NCI-H1048 (cell line): Measurements from ENCODE around the gene GABRG3.

ENCODE experiments used
- DNase-seq: peaks from one replicate; lab custom pipeline; 2025; lab: John Stamatoyannopoulos, UW

GABRG3 gene

GRCh38 chr15:27065151-27065550 is 94.2 kb downstream of the GABRG3 start:
- DNase-seq: no peak

DNA sequence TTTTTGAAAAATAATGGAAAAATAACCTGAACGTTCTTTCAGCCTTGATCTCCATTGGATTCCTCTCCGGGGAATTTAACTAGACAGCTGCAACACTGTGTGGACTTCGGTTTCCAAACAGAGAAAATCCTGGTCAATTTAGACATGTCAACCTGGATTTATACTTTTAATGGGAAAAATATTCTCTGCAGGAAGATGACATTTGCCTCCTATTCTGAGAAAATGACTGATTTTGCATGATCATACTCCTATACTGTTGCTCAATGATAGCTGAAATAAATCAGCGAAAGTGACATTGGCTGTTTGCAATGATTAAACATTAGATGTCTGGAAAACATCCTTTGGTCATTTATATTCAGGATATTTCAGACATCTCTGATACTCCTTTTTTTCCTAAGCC is 94.8 kb downstream of the GABRG3 start:
- DNase-seq: no peak

DNA sequence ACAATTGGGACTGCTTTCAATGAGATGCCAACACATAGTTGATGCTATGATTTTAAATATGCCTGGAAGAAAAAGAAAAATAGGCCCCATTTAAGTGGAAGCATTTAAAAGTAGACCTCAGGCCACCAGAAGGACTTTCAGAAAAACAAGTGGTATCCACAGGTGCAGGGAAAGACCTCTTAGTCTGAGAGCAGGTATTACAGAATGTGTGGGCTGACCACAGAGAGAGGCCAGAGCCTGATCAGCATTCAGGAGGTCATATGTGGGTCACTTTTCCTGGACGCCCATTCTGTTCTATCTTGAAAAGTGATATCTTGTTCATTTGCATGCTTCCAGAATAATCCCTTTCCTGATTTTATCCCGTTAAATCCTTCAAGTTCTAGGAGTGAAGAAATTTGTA is 95.5 kb downstream of the GABRG3 start:
- no peak for DNase-seq

GRCh38 chr15:27067175-27067574 is 96.2 kb downstream of the GABRG3 start:
- DNase-seq: no peak

- no peak for DNase-seq
Measured at GRCh38 chr15:27070841-27071240, 99.9 kb downstream of the GABRG3 start.

DNA sequence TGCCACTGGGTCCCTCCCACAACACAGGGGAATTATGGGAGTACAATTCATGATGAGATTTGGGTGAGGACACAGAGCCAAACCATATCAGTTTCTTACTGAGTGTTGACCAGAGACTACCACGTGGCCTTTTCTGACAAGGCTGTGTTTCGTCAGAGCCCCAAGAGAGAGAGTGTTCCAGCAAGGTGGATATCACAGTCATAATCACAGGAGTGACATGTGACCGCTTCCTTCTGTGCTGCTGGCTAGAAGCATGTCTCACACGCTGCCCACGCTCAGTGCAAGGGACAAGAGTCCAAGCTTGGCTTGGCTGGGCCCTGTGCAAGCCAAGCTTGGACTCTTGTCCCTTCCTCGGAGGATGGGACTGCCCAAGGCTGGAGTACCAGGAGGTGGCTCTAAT is 103.2 kb downstream of the GABRG3 start:
- no peak for DNase-seq

GRCh38 chr15:27077790-27078189 is 106.8 kb downstream of the GABRG3 start:
- no peak for DNase-seq

DNA sequence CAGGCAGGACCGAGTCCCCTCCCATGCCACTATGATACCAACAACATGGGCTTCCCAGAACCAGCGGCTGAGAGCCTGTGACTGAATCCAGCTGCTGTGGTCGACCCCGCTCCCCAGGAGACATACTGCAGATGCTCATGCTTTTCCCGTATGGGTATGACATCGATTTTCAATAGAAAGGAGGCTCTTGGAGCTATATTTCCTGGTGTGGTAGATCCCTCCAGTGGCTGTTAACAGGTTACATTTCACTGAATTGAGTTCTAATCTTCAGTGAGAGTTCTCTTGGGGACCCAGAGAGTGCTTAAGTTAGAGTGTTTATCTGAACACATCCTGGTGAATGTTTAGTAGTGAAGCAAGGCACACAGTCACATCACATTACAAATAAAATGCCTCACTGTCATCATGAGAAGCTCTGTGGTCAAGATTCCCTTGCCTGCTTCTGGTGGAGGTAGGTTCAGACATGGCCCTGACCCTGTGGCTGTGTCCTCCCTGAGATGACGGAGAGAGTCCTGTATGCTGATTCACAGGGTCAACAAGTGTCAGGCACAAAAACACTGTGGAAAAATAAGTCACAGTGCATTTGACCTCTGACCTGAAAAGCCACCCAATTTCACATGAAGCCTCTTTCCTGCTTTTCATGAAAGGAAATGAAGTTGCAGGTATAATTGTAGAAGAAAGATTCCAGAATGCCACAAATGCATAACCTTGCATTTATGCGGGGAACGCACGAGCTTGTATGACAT is 110.9 kb downstream of the GABRG3 start:
- DNase-seq: no peak

- DNase-seq: no peak
Measured at GRCh38 chr15:27082526-27082925, 111.5 kb downstream of the GABRG3 start.

GRCh38 chr15:27084844-27085243 is 113.9 kb downstream of the GABRG3 start:
- no peak for DNase-seq

DNA sequence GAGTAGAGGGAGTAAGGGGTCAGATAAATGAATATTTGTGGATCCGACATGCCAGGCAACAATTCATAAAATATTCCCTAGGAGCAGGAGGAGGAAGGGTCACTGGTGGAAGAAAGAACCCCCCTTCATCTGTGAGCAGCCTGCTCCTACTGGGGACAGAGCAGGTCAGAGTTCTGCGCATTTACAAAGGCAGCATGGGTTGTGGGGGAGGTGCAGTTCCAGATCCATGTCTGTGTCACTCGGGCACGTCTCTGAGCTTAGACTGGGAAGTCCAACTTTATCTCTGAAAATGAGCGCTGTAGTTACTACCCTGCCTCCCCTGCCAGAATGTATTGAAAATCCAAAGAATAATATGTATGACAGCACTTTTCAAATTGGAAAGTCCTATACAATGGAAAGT is 115.2 kb downstream of the GABRG3 start:
- no peak for DNase-seq

DNA sequence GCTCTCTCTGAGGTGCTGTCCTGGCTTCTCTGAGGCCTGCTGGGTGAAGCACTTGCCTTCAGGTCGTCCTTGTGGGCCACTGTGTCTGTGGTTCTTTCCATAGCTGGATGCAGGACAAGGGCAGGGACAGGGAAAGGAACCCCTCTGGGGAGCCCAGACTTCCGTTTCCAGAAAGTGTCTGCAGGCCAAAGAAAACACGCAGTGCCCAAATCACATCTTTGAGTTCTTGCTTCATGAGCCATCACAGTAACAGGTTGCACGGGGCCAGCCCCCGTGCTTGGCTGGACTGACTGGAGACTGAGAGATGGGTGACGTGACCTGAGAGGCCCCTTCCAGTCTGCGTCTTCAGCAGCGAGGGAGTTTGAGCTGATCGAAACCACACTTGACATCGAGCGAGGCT is 115.8 kb downstream of the GABRG3 start:
- DNase-seq: no peak

DNA sequence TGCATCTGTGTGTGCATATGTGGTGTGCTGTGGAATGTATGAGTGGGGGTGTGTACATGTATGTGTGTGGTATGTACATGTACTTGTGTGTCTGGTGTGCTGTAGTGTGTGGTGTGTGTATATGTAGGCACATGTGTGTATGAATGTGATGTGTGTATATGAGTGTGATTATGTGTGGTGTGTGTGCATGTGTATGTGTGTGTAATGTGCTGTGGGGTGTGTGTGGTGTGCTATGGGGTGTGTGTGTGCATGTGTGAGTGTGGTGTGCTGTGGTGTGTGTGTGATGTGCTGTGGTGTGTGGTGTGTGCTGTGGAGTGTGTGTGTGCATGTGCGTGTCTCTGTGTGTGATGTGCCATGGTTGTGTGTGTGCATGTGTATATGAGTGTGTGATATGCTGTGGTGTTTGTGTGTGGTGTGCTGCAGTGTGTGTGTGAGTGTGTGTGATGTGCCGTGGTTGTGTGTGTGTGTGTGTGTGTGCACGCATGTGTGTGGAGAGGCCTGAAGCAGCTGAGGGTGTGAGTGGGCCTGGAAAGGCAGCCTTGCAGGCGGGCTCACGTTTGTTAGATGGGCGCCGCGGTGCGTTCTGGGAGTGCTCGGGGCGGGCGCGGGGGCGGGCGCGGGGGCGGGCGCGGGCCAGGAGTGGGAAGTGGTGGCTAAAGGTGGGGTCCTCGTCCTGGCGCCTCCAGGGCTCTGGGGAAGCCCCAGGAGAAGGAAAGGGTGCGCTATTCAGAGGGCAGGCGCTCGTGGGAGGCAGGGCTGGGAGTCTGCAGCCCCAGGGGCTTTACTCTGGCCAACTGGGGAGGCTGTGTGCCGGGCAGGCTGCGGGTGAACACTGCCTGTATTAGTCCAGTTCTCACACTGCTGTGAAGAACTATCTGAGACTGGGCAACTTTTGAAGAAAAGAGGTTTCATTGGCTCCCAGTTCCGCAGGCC is 116.9 kb downstream of the GABRG3 start:
- DNase-seq: no peak

DNA sequence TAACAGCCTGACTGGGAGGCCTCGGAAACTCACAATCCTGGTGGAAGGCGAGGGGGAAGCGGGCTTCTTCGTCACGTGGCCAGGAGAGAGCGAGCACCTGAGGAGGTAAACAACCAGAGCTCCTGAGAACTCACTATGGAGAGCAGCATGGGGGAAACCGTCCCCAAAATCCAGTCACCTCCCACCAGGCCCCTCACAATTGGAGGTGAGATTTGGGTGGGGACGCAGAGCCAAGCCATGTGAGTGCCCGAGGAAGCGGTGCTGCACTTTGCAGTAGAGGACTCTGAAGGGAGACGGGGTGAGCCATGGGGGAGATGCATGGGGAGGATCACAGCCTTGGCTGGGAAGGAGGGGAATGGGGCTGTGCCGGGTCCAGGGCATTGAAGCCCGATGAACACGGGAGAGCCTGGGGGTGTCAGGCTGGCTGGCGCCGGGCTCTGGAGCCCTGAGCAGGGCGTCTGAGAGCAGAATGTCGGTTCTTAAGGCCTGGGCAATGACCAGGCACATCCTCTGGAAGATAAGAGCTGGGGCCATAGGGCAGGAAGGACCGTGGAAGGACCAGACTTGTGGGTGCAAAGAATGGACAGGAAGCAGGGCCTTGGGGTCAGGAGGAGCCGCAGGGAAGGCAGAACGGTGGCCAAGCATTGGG is 117.7 kb downstream of the GABRG3 start:
- no peak for DNase-seq

DNA sequence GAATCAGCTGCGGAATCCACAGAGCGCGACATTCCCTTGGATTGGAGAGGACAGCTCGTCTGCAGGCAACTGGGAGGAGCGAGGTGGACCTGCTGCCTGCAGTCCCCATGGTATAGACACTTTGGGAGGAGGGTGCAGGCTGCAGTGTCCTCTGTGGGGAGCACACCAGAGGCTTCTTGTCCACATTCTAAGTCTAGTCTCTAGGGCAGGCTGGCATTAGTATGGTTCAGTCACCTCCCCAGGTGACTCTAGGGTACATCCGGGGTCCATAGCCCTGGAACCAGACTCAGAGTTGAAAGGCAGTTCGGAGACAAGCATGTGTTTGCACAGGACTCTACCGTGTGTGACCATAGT is 118.2 kb downstream of the GABRG3 start:
- DNase-seq: no peak

GRCh38 chr15:27089676-27090075 is 118.7 kb downstream of the GABRG3 start:
- DNase-seq: no peak

GRCh38 chr15:27091270-27091940 is 120.4 kb downstream of the GABRG3 start:
- no peak for DNase-seq

DNA sequence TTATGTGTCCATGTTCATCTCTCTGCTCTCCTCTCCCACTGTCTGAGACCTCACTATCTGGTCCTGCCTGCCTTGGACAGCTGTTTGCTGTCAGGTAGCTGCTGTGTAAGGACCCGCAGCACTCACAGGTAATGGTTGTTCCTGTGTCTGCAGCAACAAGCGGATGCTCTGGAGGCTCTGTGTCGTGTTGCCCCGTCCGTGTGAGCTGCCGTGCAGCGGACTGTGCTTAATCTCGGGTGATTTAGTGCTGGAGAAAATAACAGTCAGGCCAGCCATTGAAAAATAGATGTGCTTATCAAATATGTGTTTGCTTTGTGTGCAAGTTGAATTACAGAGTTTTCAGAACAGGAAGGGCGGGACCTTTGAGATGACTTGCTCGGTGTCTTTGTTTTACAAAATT is 121.4 kb downstream of the GABRG3 start:
- DNase-seq: no peak

GRCh38 chr15:27094235-27094634 is 123.3 kb downstream of the GABRG3 start:
- no peak for DNase-seq

GRCh38 chr15:27095886-27096624 is 125.1 kb downstream of the GABRG3 start:
- no peak for DNase-seq

DNA sequence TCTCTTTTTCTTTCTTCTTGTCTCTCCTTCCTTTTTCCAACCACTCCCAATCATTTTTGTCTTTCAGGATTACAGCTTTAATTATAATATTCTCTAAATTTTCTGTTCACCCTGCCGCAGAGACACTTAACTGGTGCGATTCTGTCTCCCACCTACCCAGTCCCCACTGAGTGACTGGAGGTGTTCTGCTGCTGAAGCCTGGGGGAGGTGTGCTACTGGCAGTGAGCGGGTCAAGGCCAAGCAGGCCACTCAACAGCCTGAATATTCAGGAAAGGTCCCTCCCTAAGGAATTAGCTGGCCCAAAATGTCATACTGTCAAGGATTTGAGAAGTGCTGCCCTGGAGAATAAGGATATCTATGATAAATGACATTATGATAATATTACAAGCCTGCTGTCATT is 126.5 kb downstream of the GABRG3 start:
- no peak for DNase-seq

- DNase-seq: no peak
Measured at GRCh38 chr15:27101982-27102381, 131.0 kb downstream of the GABRG3 start.
